CD4-positive, alpha-beta T cell (primary cell): ENCODE measurements around the gene DICER1. TPM values are rescaled to one million over a fixed set of nuclear protein-coding genes. Genes with fewer than 3 reads are reported as not detected.

ENCODE experiments used
- ATAC-seq: fragments of 200-7000 bp; cut with Tn5 transposase; one replicate; pipeline ENCODE4 v1.10.0; 2022; ENCODE audit warnings: mild to moderate bottlenecking; ENCODE audit not compliant: poor library complexity
- CTCF ChIA-PET: fragments of 350-600 bp; sonication (Branson Sonifier 250); formaldehyde crosslinking; loops from one replicate; lab custom pipeline; 2021; ENCODE audit warnings: antibody characterized with exemption, inconsistent platforms; lab: Charles Lee
- POLR2A ChIA-PET: fragments of 350-600 bp; sonication (Branson Sonifier 250); formaldehyde crosslinking; loops from one replicate; lab custom pipeline; 2021; ENCODE audit warnings: antibody characterized with exemption, inconsistent platforms; lab: Charles Lee
- DNase-seq, 14 experiments: peaks; one replicate each; pipeline ENCODE4 v3.0.0-alpha.2; 2013 to 2020; ENCODE audit warnings: mixed read lengths in 2 of 14
- H3K27ac ChIP-seq, 2 donors: one replicate each; pipeline versions ENCODE4 v1.5.1 to v1.7.0; 2013; ENCODE audit warnings: low read length in 2 of 2, low read depth in 1 of 2, mild to moderate bottlenecking in 1 of 2
- H3K27me3 ChIP-seq, 2 experiments: 1 replicate in 1 of 2; 2 replicates in 1 of 2; pipeline versions ENCODE4 v1.6.1 to v1.7.0; 2013; ENCODE audit warnings: low read length in 2 of 2, control low read depth in 1 of 2, mild to moderate bottlenecking in 1 of 2, moderate library complexity in 1 of 2; ENCODE audit not compliant: insufficient read depth in 2 of 2, control insufficient read depth in 1 of 2
- H3K36me3 ChIP-seq: one replicate; pipeline ENCODE4 v1.6.1; 2013; ENCODE audit warnings: low read length, control low read depth; ENCODE audit not compliant: insufficient read depth
- H3K4me1 ChIP-seq: one replicate; pipeline ENCODE4 v1.6.1; 2013; ENCODE audit warnings: low read length, control low read depth; ENCODE audit not compliant: insufficient read depth
- H3K4me3 ChIP-seq: one replicate; pipeline ENCODE4 v1.5.1; 2013; ENCODE audit warnings: mild to moderate bottlenecking, low read length, moderate library complexity
- H3K9me3 ChIP-seq, 2 experiments: 1 replicate in 1 of 2; 2 replicates in 1 of 2; pipeline versions ENCODE4 v1.6.1 to v1.7.0; 2013; ENCODE audit warnings: low read length in 2 of 2, mild to moderate bottlenecking in 2 of 2, control low read depth in 1 of 2, moderate library complexity in 1 of 2; ENCODE audit not compliant: control insufficient read depth in 1 of 2, insufficient read depth in 1 of 2
- H3K27ac Mint-ChIP-seq: one replicate; pipeline ENCODE4 v1.8.0; 2020; ENCODE audit warnings: mixed read lengths
- H3K27me3 Mint-ChIP-seq: one replicate; pipeline ENCODE4 v1.8.0; 2021; ENCODE audit warnings: mixed read lengths
- H3K36me3 Mint-ChIP-seq: one replicate; pipeline ENCODE4 v1.8.0; 2021; ENCODE audit warnings: low read depth, mixed read lengths
- H3K4me1 Mint-ChIP-seq: one replicate; pipeline ENCODE4 v1.8.0; 2021; ENCODE audit warnings: low read depth, mixed read lengths
- H3K4me3 Mint-ChIP-seq: one replicate; pipeline ENCODE4 v1.8.0; 2020; ENCODE audit warnings: mild to moderate bottlenecking, mixed read lengths
- H3K9me3 Mint-ChIP-seq: one replicate; pipeline ENCODE4 v1.8.0; 2020; ENCODE audit warnings: mixed read lengths
- CTCF ChIP-seq: fragments of 200-600 bp; IDR thresholded peaks from one replicate; pipeline ENCODE4 v1.8.0; 2022; ENCODE audit warnings: antibody characterized with exemption, mild to moderate bottlenecking
- intact Hi-C, 2 experiments: fragments of 100-400 bp; cut with DNase I in 1 of 2; cut with micrococcal nuclease in 1 of 2; formaldehyde crosslinking; loops; one replicate each; pipeline versions ENCODE4 v1.15.1 to v1.9.0; 2023 to 2025; cut with DNase I, micrococcal nuclease
- total RNA-seq, 174 experiments: library from RNA in 2 of 174; stranded (reverse) in 2 of 174; gene quantifications; one replicate each; pipeline ENCODE4 v1.2.3 and lab custom pipeline; 2021 to 2026

The DICER1 gene
- total RNA-seq, 2 experiments from 2014 or later: 53.7 to 66.0 TPM

DNA sequence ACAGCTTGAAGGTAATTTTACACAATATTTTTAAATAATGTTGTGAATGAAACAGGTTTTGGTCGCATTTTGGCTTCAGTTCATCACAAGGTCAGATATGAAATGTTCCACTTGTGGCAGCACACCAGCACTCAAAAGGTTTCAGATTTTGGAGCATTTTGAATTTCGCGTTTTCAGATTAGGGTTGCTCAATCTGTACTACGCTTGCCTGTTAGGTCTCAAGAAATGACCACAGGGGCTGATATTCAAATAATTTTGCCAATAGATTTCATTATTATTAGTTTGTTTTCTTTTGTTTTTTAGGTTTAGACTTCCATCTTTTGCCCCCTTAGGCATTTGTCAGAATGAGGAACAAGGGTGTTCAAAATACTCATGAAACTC is 29.8 kb downstream of the DICER1 start:
- Histone ChIP-seq H3K27me3 (no peaks in the 10 kb centered on the region), H3K9me3 (no peaks in the 10 kb centered on the region), H3K27ac (no peak overlapping the region), H3K36me3 (peaks cover 72% of the 10 kb centered on the region), H3K4me3 (no peak overlapping the region), H3K4me1 (no peaks in the 10 kb centered on the region)
- Mint-ChIP-seq H3K9me3 (no peaks in the 10 kb centered on the region), H3K27me3 (no peaks in the 10 kb centered on the region), H3K36me3 (peaks cover 94% of the 10 kb centered on the region), H3K27ac (no peak overlapping the region), H3K4me3 (no peak overlapping the region), H3K4me1 (peaks cover 27% of the 10 kb centered on the region)
- no peak for ATAC-seq
- ChIA-PET POLR2A (no interaction called here), CTCF (no interaction called here)
- no peak for TF ChIP-seq CTCF
- no peak for DNase-seq
- intact Hi-C loops: no loop called here

- Mint-ChIP-seq H3K36me3 (peaks cover 94% of the 10 kb centered on the region), H3K4me1 (peaks cover 32% of the 10 kb centered on the region), H3K9me3 (no peaks in the 10 kb centered on the region), H3K4me3 (no peak overlapping the region), H3K27ac (no peak overlapping the region), H3K27me3 (no peaks in the 10 kb centered on the region)
- ATAC-seq (no peak), DNase-seq (no peak)
- TF ChIP-seq CTCF: no peak
- Histone ChIP-seq H3K4me3 (no peak overlapping the region), H3K4me1 (no peaks in the 10 kb centered on the region), H3K36me3 (peaks cover 72% of the 10 kb centered on the region), H3K9me3 (no peaks in the 10 kb centered on the region), H3K27ac (no peak overlapping the region), H3K27me3 (no peaks in the 10 kb centered on the region)
- CTCF ChIA-PET: no interaction called here
- POLR2A ChIA-PET: no interaction called here
- intact Hi-C loops: no loop called here
These were observed 30.3 kb downstream of the DICER1 start for GRCh38 chr14:95126906-95127530.

GRCh38 chr14:95125915-95126314 is 31.4 kb downstream of the DICER1 start:
- Histone ChIP-seq H3K27ac (no peak overlapping the region), H3K9me3 (no peaks in the 10 kb centered on the region), H3K4me3 (no peak overlapping the region), H3K4me1 (no peaks in the 10 kb centered on the region), H3K27me3 (no peaks in the 10 kb centered on the region), H3K36me3 (peaks cover 67% of the 10 kb centered on the region)
- no peak for DNase-seq
- Mint-ChIP-seq H3K4me1 (peaks cover 38% of the 10 kb centered on the region), H3K9me3 (no peaks in the 10 kb centered on the region), H3K27me3 (no peaks in the 10 kb centered on the region), H3K4me3 (no peak overlapping the region), H3K27ac (no peak overlapping the region), H3K36me3 (peaks cover 94% of the 10 kb centered on the region)
- intact Hi-C loops: no loop called here
- no peak for TF ChIP-seq CTCF
- ATAC-seq: no peak
- POLR2A ChIA-PET: no interaction called here
- CTCF ChIA-PET: no interaction called here
